Measurements from ENCODE around the gene RAPGEF4.

RAPGEF4 gene

DNA sequence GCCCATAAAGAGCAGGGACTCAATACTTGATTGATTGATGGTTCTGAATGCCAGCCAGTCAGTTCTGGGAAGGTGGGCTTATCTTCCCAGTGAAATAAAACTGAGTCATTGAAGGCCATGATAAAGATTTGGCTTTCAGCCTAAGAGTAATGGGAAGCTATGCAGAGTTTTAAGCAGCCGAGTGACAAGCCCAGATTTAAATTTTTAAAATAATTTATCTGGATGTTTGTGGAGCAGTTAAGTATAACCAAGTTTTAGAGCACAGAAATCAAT lies 122.8 kb downstream of the RAPGEF4 start:
- Histone ChIP-seq H2AFZ (ENCODE audit: low read depth) (no peak overlapping the region), H3K36me3 (ENCODE audit: insufficient read depth) (no peaks in the 10 kb centered on the region), H3K4me1 (ENCODE audit: low read depth, poor library complexity, severe bottlenecking) (no peaks in the 10 kb centered on the region), H3K4me3 (IDR thresholded peaks at IDR 0.05; ENCODE audit: insufficient read depth, low read depth, low read length) (no peak overlapping the region), H3K27ac (no peak overlapping the region), H3K27me3 (ENCODE audit: insufficient read depth, low read depth) (no peaks in the 10 kb centered on the region), H3K4me2 (no peak overlapping the region), H3K9ac (no peak overlapping the region), H4K20me1 (ENCODE audit: insufficient read depth) (no peaks in the 10 kb centered on the region), H3K79me2 (ENCODE audit: insufficient read depth, low read depth) (no peaks in the 10 kb centered on the region)
- no peak for TF ChIP-seq CTCF (conservative IDR thresholded peaks at IDR 0.05; ENCODE audit: low read depth, low read length)

DNA sequence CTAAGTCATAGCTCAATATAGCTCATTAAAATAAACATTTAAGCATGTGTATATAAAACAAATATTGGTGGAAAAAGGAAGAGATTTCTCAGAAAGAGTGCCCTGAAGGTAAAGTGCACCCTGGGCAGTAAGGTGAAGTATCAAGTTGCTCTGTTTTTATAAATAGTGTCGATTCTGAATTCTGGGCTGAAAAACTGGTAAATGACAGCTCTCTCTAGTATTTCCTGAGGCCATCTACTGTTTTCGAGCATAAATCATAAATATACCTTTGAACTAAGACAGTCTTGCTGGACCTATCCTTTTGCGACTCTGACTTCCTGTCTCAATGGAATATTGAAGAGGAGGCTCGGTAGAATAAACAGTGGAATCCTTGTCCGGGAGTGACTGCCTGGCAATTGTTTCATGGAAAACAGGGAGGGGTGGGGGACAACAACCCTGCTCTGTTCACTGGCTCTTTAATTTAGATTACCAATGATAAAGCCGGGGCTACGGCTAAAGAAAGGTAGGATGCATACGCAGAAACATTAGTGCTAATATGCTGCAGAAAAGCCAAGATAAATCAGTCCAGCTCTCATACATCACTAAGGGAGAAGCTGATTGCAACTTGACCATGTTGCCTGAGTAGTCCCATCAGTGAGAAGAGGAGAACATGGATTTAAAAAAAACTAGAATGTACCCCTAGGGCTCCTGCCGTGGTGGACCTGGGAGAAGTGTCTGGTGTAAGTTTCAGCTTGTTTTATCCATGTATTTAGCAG lies 124.1 kb downstream of the RAPGEF4 start:
- no peaks in the 10 kb centered on the region for H3K27me3 ChIP-seq (ENCODE audit: insufficient read depth, low read depth)
- H2AFZ ChIP-seq (ENCODE audit: low read depth), result no peak overlapping the region
- H4K20me1 ChIP-seq (ENCODE audit: insufficient read depth), result no peaks in the 10 kb centered on the region

GRCh38 chr2:172860336-172860707 lies 124.7 kb downstream of the RAPGEF4 start:
- no peaks in the 10 kb centered on the region for H3K36me3 ChIP-seq (ENCODE audit: insufficient read depth)
- H3K4me3 ChIP-seq (IDR thresholded peaks at IDR 0.05; ENCODE audit: insufficient read depth, low read depth, low read length), result no peak overlapping the region
- H3K27me3 ChIP-seq (ENCODE audit: insufficient read depth, low read depth), result no peaks in the 10 kb centered on the region
- no peak overlapping the region for H3K9ac ChIP-seq
- no peak overlapping the region for H3K4me2 ChIP-seq
- no peak overlapping the region for H3K27ac ChIP-seq
- no peaks in the 10 kb centered on the region for H3K4me1 ChIP-seq (ENCODE audit: low read depth, poor library complexity, severe bottlenecking)
- no peaks in the 10 kb centered on the region for H4K20me1 ChIP-seq (ENCODE audit: insufficient read depth)
- TF ChIP-seq CTCF (conservative IDR thresholded peaks at IDR 0.05; ENCODE audit: low read depth, low read length), result no peak
- no peaks in the 10 kb centered on the region for H3K79me2 ChIP-seq (ENCODE audit: insufficient read depth, low read depth)
- H2AFZ ChIP-seq (ENCODE audit: low read depth), result no peak overlapping the region

More for the DNA sequence above, 124.1 kb downstream of the RAPGEF4 start:
- Histone ChIP-seq H3K4me2 (no peak overlapping the region), H3K79me2 (ENCODE audit: insufficient read depth, low read depth) (no peaks in the 10 kb centered on the region), H3K36me3 (ENCODE audit: insufficient read depth) (no peaks in the 10 kb centered on the region), H3K9ac (no peak overlapping the region), H3K4me1 (ENCODE audit: low read depth, poor library complexity, severe bottlenecking) (no peaks in the 10 kb centered on the region), H3K4me3 (IDR thresholded peaks at IDR 0.05; ENCODE audit: insufficient read depth, low read depth, low read length) (no peak overlapping the region), H3K27ac (no peak overlapping the region)
- TF ChIP-seq CTCF (conservative IDR thresholded peaks at IDR 0.05; ENCODE audit: low read depth, low read length), result no peak

GRCh38 chr2:172861098-172861497 lies 125.5 kb downstream of the RAPGEF4 start:
- H3K36me3 ChIP-seq (ENCODE audit: insufficient read depth), result no peaks in the 10 kb centered on the region
- no peak overlapping the region for H3K4me3 ChIP-seq (IDR thresholded peaks at IDR 0.05; ENCODE audit: insufficient read depth, low read depth, low read length)
- H3K4me2 ChIP-seq, result no peak overlapping the region
- no peaks in the 10 kb centered on the region for H3K27me3 ChIP-seq (ENCODE audit: insufficient read depth, low read depth)
- H3K79me2 ChIP-seq (ENCODE audit: insufficient read depth, low read depth), result no peaks in the 10 kb centered on the region
- no peak overlapping the region for H2AFZ ChIP-seq (ENCODE audit: low read depth)
- H3K4me1 ChIP-seq (ENCODE audit: low read depth, poor library complexity, severe bottlenecking), result no peaks in the 10 kb centered on the region
- H3K27ac ChIP-seq, result no peak overlapping the region
- H4K20me1 ChIP-seq (ENCODE audit: insufficient read depth), result no peaks in the 10 kb centered on the region
- TF ChIP-seq CTCF (conservative IDR thresholded peaks at IDR 0.05; ENCODE audit: low read depth, low read length), result no peak
- H3K9ac ChIP-seq, result no peak overlapping the region

All from KMS-11 (cell line).